ENCODE results near the gene CRYBG1.

Gene CRYBG1

DNA sequence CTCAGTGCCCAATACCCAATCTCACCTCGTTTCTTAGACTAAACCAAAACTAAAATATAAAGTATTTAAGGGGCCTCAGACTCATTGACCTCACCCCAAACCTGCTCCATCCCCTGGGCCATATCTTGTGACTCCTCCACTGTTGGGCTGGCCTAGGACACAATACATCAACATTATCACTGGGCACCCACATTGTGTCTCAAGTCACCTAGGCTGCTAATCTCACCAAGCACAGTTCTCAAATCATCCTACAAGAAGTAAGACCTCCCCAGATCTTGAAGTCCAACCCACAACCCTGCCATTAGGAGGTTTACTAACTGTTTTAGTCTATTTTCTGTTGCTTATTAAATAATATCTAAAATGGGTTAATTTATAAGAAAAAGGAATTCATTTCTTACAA is 96.2 kb downstream of the CRYBG1 start:
- ChIA-PET POLR2A (ENCODE audit: low non-redundant PET) (no interaction called here), CTCF (no interaction called here)
- TF ChIP-seq CTCF (conservative IDR thresholded peaks at IDR 0.05; ENCODE audit: low read depth), result no peak
- H3K27ac ChIP-seq, result no peak overlapping the region
- no peak for DNase-seq (ENCODE audit: low spot score)

GRCh38 chr6:106458021-106458986 is 97.8 kb downstream of the CRYBG1 start:
- POLR2A ChIA-PET (ENCODE audit: low non-redundant PET), result no interaction called here
- CTCF ChIA-PET, result interaction anchor here (0.5 to 0.6 kb wide), 2 partner anchors 47 to 131 kb away, joined by 3 read pairs; no protein-coding TSS in a partner anchor
- no peak for DNase-seq (ENCODE audit: low spot score)
- TF ChIP-seq CTCF (conservative IDR thresholded peaks at IDR 0.05; ENCODE audit: low read depth), result no peak
- no peak overlapping the region for H3K27ac ChIP-seq

DNA sequence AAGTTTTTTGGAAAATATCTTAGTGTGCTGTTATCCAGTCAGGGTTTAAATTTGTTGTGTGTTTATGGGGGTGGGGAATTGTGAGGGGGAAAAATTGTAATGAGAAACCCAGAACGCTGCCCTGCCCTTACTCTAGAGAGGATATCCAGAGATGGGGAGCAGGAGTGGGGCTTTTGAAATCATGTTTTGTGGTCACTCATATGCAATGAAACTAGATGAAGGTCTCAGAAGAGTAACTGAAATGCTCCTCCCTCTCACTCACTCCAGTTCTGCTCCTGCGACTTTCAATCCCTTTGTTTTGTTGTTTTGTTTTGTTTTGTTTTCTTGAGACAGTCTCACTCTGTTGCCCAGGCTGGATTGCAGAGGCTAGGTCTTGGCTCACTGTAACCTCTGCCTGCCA is 100.0 kb downstream of the CRYBG1 start:
- CTCF ChIA-PET, result interaction anchor here (0.7 kb wide), 1 partner anchor 33 kb away, joined by 3 read pairs; no protein-coding TSS in a partner anchor
- H3K27ac ChIP-seq, result no peak overlapping the region
- no peak for DNase-seq (ENCODE audit: low spot score)
- POLR2A ChIA-PET (ENCODE audit: low non-redundant PET), result no interaction called here
- no peak for TF ChIP-seq CTCF (conservative IDR thresholded peaks at IDR 0.05; ENCODE audit: low read depth)

DNA sequence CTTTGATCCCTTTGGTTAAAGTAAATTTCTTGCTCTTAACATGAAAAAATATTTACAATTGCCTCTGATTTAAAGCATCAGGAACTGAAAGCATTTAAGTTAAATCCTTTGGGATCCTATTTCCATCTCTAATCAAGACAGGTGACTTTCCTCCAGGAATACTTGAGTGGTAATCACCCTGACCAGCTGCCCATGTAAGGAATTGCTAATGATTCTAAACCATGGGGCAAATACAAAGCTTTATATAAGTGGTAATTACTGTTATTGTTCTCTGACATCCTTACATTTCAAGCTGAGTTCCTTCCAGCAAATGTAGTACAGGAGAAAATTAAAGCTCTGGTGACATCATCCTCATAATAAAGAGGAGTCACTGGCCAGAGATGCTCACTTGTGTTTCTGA is 100.6 kb downstream of the CRYBG1 start:
- TF ChIP-seq CTCF (conservative IDR thresholded peaks at IDR 0.05; ENCODE audit: low read depth), result no peak
- H3K27ac ChIP-seq, result no peak overlapping the region
- POLR2A ChIA-PET (ENCODE audit: low non-redundant PET), result no interaction called here
- CTCF ChIA-PET, result no interaction called here
- DNase-seq (ENCODE audit: low spot score), result no peak

DNA sequence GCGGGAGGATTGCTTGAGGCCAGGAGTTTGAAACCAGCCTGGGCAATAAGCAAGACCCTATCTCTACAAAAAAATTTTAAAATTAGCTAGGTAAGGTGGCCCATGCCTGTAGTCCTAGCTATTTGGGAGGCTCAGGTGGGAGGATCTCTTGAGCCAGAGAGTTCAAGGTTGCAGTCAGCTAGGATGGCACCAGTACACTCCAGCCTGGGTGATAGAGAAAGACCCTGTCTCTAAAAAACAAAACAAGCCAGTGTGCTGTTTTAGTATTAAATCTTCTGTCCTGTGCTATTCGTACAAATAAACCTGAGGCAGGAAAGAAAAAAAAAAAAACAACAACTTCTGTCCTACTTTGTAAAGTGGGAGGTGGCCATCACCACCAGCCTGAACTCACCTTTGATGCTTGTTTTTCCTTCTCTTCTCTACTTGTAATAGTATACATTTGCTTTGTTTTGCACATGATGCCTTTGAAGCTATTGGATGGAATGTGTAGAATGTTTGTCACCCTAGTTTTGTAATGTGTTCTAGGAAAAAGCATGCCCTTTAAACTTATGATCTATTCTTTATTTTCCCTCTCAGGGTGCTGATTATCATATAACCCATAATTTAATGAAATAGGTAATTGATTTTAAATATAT is 102.5 kb downstream of the CRYBG1 start:
- H3K27ac ChIP-seq, result no peak overlapping the region
- ChIA-PET CTCF (interaction anchor here (0.7 to 1.1 kb wide), 2 partner anchors 67 to 104 kb away, joined by 3 to 10 read pairs; no protein-coding TSS in a partner anchor), POLR2A (ENCODE audit: low non-redundant PET) (no interaction called here)
- no peak for DNase-seq (ENCODE audit: low spot score)
- no peak for TF ChIP-seq CTCF (conservative IDR thresholded peaks at IDR 0.05; ENCODE audit: low read depth)

DNA sequence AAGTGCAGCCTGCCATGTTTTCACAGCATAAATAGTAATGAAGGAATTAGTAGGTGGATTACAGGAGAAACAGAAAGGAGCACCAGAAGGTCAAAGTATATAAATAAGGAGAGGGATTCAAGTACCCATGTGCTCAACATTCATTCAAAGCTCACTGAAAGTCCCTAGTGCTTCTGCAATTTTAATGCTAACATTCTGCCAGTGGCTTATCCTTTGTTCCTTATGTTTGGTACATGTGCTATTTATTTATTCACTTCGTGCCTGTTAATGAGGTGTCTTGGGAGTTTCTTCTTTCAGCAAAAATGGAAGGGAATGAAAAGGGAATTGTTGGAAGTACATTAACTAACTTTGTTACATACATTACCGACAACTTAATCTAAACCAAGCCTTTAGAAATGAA is 105.7 kb downstream of the CRYBG1 start:
- no peak for DNase-seq (ENCODE audit: low spot score)
- TF ChIP-seq CTCF (conservative IDR thresholded peaks at IDR 0.05; ENCODE audit: low read depth), result no peak

More for the DNA sequence above, 105.7 kb downstream of the CRYBG1 start:
- ChIA-PET POLR2A (ENCODE audit: low non-redundant PET) (no interaction called here), CTCF (no interaction called here)
- H3K27ac ChIP-seq, result no peak overlapping the region

All from RWPE1 (cell line).